NCI-H1417 treated with DMSO at 0.1 percent for 48 hours (cell line): ENCODE data around the gene GALNT13.

Source experiments
- DNase-seq: peaks from one replicate; lab custom pipeline; 2025; lab: John Stamatoyannopoulos, UW

The GALNT13 gene

DNA sequence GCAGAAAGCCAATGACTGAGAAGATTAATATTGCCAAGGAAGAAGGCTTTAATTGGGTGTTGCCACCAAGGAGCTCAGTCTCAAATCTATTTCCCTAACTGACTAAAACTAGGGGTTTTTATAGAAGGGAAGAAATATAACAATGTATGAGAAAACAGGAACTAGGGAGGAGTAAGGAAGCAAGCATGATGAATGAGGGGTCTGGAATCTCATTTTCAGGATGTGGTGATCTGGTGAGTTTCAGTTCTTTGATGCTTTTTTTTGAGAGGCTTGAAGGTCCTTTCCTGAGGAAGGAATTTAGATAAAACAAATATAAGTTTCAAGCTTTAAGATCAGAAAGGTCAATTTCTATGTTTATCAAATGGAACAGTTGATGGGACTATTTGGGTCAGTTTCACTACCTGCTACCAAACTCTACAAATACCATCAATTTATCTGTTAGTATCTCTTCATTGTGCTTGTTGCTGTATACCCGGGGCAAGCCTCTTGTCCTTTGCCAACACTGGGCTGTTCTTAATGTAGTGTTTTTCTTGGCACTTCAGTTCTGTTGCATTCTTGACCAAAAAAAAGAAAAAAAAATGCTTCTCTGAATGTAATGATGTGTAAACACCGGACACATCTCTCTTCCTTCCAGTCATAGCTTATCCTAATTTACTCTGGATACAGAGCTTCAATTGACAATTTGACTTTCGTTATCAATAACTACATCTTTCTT is 357.0 kb downstream of the GALNT13 start:
- no peak for DNase-seq

GRCh38 chr2:154229966-154230365 is 358.2 kb downstream of the GALNT13 start:
- DNase-seq = no peak

- no peak for DNase-seq
Measured at GRCh38 chr2:154231021-154231420, 359.3 kb downstream of the GALNT13 start.

- DNase-seq = no peak
Measured at GRCh38 chr2:154233231-154233630, 361.5 kb downstream of the GALNT13 start.

DNA sequence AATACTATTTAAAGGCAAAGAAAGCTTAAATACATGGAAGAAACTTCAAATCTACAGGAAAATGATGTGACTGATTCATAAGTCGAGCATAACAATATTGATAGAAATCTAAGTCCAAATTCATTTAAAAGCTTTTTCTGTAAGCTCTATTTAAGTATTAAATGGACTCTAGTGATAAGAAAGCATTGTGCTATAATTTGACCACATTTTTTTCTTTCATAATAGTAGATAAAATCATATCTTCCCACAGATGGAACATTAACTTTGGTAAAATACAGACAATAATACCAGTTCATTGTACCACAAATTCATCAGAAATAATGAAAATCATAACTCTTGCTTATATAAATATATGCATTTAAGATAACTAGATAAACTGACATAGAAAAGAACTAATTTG is 366.5 kb downstream of the GALNT13 start:
- DNase-seq = no peak

DNA sequence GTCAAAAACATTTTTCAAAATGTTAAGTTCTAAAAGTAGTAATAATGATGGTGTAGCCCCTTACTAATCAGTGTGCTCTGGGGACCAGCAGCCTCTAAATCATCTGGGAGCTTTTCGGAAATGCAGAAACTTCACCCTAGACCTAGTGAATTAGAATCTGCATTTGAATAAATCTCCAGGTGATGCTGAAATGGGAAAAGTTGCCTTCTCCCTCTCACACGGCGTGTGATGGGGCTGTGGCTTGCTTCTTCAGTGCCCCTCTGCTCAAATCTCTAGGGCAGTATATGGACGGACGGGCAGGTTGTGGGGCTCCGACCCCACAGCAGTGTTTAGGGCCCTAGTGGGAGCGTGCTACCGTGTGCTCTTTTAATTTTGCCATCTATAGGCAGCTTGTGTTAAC is 368.6 kb downstream of the GALNT13 start:
- DNase-seq = no peak

- DNase-seq = no peak
Measured at GRCh38 chr2:154240921-154241379, 369.2 kb downstream of the GALNT13 start.

- DNase-seq = no peak
Measured at GRCh38 chr2:154242687-154243086, 371.0 kb downstream of the GALNT13 start.

DNA sequence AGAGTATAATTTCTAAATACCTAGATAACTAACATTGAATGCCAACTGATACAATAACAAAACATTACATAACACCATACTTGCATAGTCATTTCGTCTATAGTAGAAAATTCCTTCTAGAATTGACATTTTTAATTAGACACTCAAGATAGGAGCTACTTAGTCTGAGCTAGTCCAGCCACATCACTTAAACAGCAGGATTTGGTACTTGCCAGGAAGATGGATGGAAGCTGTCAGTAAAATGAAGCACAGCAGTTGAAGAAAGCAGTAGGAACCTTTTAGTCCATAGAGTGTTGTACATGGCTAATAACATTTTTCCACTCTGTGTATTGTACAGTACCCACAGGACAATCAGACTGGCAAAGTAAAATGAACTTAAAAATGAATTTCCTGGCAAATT is 372.0 kb downstream of the GALNT13 start:
- DNase-seq = no peak

- DNase-seq = no peak
Measured at GRCh38 chr2:154244932-154245331, 373.2 kb downstream of the GALNT13 start.

DNA sequence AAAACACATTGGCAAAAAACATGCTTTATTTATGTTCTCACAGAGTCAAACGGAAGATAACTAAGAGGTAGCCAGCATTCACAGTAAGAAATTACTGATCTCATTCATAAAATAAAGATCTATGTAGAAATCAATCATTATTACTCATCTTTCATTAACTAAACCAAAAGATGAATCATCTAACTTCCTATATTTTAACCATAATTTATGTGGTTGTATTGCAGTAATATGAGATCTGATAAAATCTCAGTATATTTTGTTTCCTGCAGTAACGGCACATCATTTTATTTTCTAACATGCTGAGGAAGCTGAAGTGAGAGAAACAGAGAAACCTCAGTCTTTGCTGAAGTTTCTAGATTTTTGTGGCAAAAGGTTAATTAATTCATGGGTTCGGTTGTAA is 375.8 kb downstream of the GALNT13 start:
- DNase-seq = no peak

- no peak for DNase-seq
Measured at GRCh38 chr2:154256136-154256535, 384.4 kb downstream of the GALNT13 start.

DNA sequence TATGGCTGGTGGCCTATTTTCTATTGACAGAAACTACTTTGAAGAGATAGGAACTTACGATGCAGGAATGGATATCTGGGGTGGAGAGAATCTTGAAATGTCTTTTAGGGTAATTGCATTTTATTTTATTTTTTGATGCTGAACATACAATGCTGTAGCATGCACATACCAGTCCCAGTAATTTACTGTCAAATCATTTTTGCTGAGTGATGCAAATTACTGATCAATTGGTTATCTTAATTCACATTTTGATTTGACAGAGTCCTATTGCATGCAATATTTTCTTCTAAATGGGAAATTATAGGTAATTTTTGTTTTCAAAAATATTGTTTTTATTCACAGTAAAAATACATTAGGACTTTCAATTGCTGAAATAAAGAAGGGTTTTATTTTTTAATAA is 387.3 kb downstream of the GALNT13 start:
- DNase-seq = no peak

DNA sequence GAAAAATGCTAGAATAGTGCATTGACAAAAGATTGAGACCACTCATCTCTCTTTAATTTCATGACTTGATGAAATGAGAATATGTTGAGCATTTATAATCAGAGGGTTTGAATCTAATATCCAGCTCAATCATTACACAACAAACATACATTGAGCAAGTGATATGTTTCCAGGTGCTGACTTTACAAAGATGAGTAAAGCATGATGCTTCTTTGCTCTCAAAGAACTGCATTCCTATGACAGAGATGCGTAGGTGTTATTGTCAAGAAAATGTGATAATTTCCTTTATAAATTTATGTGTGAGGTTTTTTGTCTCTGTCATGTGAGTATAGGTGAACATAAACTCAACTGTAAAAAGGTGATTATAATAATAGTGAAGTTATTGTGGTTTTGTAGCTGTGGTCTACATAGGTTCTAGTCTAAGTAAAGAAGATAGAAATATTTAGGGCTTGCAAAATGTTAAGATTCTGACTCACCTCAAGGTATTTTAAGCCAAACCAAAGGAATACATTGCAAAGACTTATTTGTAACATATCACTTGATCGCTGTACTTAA is 389.8 kb downstream of the GALNT13 start:
- no peak for DNase-seq

GRCh38 chr2:154263206-154263605 is 391.5 kb downstream of the GALNT13 start:
- DNase-seq = no peak

- DNase-seq = no peak
Measured at GRCh38 chr2:154264024-154264423, 392.3 kb downstream of the GALNT13 start.

- no peak for DNase-seq
Measured at GRCh38 chr2:154267983-154268382, 396.3 kb downstream of the GALNT13 start.

- DNase-seq = no peak
Measured at GRCh38 chr2:154280543-154280942, 408.8 kb downstream of the GALNT13 start.

GRCh38 chr2:154289870-154290269 is 418.1 kb downstream of the GALNT13 start:
- DNase-seq = no peak

DNA sequence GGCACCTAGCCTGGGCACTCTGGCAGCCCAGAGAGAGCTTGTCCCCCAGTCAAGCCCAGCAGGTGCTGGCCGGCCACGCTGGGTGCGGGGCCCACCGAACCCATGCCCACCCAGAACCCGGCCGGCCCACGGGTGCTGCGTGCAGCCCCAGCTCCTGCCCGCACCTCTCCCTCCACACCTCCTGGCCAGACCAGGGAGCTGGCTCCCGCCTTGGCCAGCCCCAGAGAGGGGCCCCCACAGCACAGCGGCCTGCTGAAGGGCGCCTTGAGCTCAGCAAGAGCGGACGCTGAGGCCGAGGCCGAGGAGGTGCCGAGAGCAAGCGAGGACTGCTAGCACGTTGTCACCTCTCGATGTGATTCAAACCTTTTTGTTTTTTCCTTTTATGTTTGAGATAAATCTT is 419.8 kb downstream of the GALNT13 start:
- DNase-seq = no peak

DNA sequence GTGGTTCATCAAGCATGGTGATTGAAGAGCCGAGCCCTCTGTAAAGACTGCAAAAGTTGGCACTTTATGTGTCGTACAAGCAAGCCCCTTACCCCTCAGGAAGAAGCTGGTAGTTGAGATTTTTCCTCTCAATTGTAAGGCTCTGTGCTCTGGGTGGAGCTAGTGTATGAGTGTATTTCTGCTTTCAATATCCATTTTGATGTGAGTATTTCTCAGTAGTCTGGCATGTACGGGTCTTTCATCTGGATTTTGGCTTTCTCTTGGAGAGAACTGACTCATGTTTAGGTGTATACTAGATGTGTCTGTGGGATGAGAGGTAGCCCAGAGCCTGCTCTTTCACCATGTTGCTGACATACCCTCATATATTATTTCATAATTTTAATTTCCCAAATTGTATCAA is 420.2 kb downstream of the GALNT13 start:
- no peak for DNase-seq

GRCh38 chr2:154293864-154294263 is 422.1 kb downstream of the GALNT13 start:
- no peak for DNase-seq

GRCh38 chr2:154306266-154306970 is 434.7 kb downstream of the GALNT13 start:
- no peak for DNase-seq
